HG03432 (cell line): ENCODE measurements around the gene GJA10.
"Not testable (repeated sequence)": the region's sequence is repeated elsewhere in the genome, so short reads cannot be mapped to it uniquely, and the experiment has no call there.

Experiments used
- ATAC-seq: cut with Tn5 transposase; IDR thresholded peaks from one replicate; pipeline ENCODE4 v1.9.1; 2021; ENCODE audit warnings: mild to moderate bottlenecking, moderate library complexity; ENCODE audit not compliant: unreplicated experiment

GJA10 gene

DNA sequence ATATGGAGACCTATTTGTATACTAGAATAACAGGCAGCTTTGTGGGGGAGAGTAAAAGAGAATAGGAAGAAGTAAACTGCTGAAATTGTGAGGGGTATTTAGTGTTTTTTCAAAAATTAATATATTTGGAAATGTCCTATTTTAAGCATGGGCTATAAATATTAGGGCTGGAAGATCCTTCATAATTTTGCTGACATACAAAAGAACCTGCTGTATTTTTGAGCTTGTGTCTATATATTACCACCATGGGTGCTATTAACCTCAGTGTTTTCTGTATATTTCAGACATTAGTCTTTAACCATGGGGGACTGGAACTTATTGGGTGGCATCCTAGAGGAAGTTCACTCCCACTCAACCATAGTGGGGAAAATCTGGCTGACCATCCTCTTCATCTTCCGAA is at the start of gene GJA10:
GJA10 (plus strand) TSS at position 301 of the 400 bp plus-strand sequence; CDS start at position 301, 0 bp downstream.
- no peak for ATAC-seq

DNA sequence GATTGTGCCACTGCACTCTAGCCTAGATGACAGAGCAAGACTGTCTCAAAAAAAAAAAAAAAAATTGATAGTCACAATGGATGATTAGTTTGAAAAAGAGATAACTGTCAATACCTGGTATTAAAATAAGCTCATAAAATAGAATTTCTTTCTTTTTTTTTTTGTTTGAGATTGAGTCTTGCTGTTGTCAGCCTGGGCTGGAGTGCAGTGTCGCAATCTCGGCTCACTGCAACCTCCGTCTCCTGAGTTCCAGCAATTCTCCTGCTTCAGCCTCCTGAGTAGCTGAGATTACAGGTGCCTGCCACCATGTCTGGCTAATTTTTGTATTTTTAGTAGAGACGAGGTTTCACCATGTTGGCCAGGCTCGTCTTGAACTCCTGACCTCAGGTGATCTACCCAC is 46.8 kb upstream of the GJA10 start:
- ATAC-seq: not testable (repeated sequence)

DNA sequence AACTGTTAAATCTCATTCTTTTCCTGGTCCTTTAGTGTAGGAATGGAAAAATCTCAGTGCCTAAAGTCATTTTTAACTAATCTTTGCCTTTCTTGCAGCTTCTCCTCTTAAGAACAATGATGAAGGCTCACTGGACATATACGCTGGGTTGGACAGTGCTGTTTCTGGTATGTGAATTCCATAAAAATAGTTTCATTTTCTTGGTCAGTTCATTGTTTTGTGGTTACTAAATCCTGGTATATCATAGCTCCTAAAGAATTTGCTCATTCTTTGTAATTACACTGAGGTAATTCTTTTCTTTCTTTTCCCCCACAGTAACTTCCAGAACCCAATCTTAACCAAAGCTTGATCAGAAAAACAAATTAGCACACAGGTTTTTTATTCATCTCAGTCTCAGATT is 41.2 kb upstream of the GJA10 start:
- ATAC-seq: no peak

DNA sequence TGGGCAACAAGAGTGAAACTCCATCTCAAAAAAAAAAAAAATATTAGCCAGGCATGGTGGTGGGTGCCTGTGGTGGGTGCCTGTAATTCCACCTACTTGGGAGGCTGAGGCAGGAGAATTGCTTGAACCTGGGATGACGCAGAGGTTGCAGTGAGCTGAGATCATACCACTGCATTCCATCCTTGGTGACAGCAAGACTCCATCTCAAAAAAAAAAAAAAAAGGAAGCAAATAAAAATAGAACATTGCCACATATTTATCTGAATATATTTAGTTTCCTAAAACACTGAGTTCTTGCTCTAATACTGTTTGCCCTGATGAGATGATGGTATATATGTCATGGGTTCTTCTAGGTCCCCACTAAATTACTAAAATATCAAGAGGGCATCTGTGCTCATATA is 36.2 kb upstream of the GJA10 start:
- no peak for ATAC-seq

DNA sequence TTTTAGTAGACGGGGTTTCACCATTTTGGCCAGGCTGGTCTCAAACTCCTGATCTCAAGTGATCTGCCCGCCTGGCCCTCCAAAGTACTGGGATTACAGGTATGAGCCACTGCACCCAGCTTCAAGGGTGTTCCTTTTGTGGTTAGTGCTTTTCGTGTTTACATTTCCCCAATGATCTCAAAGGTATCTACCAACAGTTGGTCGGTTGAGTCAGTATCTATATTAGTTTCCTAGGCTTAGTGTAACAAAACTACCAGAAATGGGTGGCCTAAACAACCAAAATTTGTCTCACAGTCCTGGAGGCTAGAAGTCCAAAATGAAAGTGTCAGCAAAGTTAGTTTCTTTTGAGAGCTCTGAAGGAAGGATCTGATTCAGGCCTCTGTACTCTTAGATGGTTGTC is 34.5 kb upstream of the GJA10 start:
- peak; percentile 63 for ATAC-seq

DNA sequence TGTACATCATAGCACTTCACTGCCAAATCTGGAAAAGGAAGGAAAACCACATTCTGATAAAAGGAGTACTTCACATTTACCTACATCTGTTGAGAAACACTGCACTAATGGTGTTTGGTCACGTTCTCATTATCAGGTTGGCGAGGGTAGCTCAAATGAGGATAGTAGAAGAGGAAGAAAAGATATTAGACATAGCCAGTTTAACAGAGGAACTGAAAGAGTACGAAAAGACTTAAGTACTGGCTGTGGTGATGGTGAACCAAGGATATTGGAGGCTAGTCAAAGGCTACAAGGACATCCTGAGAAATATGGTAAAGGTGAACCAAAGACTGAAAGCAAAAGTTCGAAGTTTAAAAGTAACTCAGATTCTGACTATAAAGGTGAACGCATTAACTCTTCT is 32.0 kb upstream of the GJA10 start:
- ATAC-seq: peak; percentile 75

DNA sequence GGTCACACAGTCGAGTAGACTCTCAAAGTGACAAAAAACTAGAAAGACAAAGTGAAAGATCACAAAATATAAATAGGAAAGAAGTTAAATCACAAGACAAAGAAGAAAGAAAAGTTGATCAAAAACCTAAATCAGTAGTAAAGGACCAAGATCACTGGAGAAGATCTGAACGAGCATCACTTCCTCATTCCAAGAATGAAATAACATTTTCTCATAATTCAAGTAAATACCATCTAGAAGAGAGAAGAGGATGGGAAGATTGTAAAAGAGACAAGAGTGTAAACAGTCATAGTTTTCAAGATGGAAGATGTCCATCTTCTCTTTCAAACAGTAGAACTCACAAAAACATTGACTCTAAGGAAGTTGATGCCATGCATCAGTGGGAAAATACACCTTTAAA is 31.6 kb upstream of the GJA10 start:
- ATAC-seq: no peak

DNA sequence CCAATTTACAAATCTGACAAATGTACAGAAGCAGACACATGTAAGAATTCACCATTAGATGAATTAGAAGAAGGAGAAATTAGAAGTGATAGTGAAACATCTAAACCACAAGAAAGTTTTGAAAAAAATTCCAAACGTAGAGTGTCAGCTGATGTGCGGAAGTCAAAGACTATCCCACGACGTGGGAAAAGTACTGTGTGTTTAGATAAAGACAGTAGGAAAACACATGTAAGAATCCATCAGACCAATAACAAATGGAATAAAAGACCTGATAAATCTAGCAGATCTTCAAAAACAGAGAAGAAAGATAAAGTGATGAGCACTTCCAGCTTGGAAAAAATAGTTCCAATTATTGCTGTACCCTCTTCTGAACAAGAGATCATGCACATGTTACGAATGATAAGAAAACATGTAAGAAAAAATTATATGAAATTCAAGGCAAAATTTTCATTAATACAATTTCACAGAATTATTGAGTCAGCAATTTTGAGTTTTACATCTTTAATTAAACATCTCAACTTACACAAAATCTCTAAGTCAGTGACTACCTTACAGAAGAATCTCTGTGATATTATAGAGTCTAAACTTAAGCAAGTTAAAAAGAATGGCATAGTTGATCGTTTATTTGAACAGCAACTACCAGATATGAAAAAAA is 28.1 kb upstream of the GJA10 start:
- no peak for ATAC-seq

DNA sequence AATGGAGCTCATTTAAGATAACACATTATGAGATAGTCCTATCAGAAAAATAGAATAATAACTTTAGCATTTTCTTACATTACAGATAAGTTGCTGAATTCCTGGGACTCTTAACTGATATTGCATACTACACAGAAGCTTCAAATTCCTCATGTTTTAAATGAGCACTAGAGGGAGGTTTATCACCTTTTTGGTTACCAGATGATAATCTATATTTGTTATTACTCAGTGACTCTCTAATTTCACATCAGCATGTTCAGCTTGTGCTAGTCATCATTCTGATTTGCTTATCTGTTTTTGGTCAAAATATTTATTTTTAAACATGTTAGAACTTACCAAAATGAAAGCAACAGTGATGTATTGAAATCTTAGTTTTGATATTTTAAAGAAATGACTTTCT is 20.5 kb upstream of the GJA10 start:
- no peak for ATAC-seq

DNA sequence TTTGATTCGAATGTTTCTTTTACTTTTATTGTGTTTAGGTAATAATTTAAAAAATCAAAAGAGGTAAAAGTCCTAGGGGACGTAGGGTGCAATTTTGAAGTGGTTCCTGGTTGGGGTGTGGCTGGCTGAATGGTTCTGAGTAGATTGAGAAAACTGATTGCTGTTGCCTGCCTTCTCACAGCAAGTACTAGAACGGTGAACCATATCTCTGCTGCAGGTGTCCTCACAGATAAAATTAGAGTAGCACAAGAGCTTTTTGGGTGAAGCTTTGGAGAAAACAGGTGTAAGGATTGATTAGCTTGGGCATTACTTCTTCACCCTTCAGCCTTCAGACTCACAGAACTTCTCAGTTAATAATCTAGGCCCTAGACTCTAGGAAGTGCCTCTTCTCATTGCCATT is 19.8 kb upstream of the GJA10 start:
- no peak for ATAC-seq

DNA sequence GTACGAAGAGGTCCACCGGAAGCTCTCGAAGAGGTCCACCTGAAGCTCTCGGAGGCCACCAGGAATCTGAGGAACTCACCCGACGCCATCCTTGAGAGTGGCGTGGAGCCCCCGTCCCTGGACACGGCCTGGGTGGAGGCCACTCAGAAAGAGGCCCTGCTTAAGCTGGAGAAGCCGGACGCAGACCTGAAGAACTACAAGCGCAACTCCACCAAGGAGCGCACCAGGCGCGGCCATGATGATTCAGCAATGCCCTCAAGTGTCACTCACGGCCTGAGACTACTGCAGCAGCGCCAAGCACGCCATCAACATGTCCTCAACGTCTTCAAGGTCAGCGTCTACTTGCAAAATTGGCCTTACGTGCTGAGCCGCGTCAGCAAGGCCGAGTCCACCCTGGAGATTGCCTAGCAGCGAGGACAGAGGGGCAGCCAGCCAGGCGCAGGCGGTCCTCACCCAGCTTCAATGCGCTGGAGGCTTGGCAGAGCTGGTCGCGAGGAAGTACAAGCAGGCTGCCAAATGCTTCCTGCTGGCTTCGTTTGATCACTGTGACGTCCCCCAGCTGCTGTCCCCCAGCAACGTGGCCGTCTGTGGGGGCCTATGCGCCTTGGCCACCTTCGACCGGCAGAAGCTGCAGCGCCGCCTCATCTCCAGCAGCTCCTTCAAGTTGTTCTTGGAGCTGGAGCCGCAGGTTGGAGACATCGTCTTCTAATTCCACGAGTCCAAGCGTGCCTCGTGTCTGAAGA is 7.7 kb upstream of the GJA10 start:
- ATAC-seq: no peak

DNA sequence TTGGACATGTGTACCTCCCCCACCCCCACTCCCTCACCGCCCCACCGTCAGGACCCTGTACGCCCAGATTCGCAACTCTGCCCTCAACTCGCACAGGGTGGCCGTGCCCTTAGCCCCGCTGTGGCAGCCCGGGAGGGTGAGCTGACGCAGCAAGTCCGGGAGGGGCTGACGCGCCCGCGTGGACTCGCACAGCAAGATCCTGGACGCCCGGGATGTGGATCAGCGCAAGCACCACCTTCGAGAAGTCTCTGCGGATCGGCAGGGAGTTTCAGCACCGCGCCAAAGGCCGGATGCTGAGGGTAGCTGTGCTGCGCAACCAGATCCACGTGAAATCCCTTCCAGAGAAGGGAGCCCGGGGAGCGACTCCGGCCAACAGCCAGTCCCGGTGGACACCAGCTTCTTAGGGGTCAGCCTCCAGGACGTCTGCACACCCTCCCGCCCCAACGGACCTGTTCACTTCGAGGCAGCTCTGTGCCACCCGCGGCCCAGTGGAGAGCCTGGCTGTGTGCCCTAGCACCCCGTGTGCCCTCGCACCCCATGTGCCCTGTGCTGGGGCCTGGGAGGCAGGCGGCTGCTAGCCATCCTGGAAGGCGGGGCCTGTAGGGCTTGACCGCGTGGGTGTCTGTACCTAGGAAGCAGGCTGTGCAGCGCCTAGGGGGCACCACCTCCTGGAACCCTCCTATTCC is 6.7 kb upstream of the GJA10 start:
- ATAC-seq: no peak

DNA sequence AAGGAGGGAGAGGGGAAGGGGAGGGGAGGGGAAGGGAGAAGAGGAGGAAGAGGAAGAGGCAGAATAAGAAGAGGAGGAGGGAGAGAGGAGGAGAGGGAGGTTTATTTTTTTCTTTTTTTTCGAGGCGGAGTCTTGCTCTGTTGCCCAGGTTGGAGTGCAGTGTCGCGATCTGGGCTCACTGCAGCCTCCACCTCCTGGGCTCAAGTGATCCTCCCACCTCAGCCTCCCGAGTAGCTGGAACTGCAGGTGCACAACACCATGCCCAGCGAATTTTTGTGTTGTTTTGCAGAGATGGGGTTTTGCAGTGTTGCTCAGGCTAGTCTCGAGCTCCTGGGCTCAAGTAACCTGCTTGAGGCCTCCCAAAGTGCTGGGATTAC is 6.1 kb upstream of the GJA10 start:
- ATAC-seq: no peak

DNA sequence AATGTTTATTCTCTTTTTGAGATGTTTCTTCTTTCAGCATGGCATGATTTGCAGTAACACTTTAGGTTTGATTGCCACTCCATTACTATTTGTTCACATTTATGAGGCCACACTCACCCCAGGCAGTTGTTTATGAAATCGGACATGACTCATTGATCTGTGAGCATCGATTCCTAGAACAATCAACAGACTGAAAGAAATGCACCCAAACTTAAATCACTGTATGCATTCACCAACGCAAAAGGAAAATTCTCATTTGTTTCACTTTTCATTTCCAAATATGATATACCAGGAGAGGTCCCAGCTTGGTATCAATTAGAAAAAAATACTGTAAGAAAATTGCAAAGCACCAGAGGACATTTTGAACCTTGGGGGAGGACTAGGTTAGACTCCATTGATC is 5.4 kb upstream of the GJA10 start:
- ATAC-seq: no peak

DNA sequence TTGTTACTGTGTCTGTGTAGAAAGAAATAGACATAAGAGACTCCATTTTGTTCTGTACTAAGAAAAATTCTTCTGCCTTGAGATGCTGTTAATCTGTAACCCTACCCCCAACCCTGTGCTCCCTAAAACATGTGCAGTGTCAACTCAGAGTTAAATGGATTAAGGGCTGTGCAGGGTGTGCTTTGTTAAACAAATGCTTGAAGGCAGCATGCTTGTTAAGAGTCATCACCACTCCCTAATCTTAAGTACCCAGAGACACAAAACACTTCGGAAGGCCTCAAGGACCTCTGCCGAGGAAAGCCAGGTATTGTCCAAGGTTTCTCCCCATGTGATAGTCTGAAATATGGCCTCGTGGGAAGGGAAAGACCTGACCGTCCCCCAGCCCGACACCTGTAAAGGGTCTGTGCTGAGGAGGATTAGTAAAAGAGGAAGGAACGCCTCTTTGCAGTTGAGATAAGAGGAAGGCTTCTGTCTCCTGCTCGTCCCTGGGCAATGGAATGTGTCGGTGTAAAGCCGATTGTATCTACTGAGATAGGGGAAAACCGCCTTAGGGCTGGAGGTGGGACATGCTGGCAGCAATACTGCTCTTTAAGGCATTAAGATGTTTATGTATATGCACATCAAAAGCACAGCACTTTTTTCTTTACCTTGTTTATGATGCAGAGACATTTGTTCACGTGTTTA is 3.3 kb upstream of the GJA10 start:
- not testable (repeated sequence) for ATAC-seq

DNA sequence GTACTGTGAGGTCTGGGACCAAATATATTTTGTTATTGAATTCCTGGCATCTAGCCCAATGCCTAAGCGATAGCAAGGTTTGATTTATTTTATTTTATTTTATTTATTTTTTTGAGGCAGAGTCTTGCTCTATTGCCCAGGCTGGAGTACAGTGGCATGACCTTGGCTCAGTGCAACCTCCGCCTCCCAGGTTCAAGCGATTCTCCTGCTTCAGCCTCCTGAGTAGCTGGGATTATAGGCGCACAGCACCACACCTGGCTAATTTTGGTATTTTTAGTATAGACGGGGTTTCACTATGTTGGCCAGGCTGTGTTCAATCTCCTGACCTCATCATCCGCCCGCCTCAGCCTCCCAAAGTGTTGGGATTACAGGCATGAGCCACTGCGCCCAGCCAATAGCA is 1.7 kb upstream of the GJA10 start:
- ATAC-seq: not testable (repeated sequence)

DNA sequence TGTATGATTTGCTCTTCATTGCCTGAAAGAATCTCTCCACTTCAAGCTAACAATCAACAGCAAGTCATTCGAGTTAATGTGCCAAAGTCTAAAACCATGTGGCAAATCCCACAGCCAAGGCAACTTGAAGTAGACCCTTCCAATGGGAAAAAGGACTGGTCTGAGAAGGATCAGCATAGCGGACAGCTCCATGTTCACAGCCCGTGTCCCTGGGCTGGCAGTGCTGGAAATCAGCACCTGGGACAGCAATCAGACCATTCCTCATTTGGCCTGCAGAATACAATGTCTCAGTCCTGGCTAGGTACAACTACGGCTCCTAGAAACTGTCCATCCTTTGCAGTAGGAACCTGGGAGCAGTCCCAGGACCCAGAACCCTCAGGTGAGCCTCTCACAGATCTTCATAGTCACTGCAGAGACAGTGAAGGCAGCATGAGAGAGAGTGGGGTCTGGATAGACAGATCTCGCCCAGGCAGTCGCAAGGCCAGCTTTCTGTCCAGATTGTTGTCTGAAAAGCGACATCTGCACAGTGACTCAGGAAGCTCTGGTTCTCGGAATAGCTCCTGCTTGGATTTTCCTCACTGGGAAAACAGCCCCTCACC is 1.1 kb downstream of the GJA10 start:
- no peak for ATAC-seq

DNA sequence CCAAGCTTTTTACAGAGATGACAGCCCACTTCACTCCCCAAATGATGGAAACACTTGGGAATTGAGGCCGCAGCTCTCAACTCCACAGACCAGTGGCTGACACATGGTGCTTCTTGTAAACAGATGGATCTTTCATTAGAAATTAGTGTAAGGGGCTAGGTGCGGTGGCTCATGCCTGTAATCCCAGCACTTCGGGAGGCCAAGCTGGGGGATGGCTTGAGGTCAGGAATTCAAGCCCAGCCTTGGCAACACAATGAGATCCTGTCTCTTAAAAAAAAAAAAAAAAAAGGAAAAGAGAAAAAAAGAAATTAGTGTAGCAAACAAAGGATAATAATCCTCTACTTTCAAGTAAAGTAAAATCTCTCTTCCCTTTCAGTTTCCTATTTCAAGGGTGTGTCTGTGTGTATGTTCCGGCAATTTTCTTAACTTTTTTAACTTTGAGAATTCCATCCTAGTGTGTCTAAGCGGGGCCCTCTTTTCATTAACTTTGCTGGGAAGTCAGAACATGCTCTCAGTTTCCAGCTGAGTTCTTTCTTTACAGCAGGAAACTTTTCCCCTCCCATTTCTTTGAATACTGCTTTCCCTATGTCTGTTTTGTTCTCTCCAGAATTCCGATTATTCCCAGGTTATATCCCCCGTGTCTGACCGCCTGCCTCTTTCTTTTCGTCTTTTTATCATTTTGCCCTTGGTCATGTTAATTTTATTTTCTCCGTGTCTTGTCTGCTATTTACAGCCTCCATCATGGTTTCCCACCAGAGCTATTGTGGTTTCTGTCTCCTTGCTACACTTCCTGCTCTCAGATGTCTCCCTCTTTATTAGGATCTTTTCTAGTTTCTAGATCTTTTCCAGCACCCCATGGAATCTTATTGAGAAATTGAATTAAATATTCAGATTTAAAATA is 16.0 kb downstream of the GJA10 start:
- ATAC-seq: not testable (repeated sequence)

DNA sequence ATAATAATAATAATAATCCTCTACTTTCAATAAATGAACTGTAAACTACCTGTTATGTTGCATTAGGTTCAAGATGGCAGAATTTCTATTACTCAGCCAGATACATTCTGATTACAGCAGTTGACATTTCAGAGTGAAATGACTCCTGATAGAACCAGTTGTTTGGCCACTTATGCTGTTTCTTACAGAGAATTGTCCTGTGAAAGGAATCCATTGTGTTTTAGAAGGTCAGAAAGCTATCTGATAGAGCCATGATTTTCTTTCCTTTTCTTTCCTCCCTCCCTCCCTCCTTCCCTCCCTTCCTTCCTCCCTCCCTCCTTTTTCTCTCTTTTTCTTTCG is 16.6 kb downstream of the GJA10 start:
- no peak for ATAC-seq
